Osteocyte (in vitro differentiated cells): ENCODE measurements around the gene C14orf132. TPM values are rescaled to one million over a fixed set of nuclear protein-coding genes. Genes with fewer than 3 reads are reported as not detected.
A peak's percentile ranks its signal among the peaks of the same experiment; 100 is the strongest.

ENCODE experiments used
- DNase-seq: peaks from one replicate; pipeline ENCODE4 v3.0.0; 2021; ENCODE audit warnings: mixed read lengths; ENCODE audit not compliant: unreplicated experiment; ENCODE audit errors: extremely low spot score
- H3K27ac Mint-ChIP-seq: one replicate; pipeline ENCODE4 v1.8.0; 2021; ENCODE audit warnings: mild to moderate bottlenecking, mixed read lengths; ENCODE audit not compliant: unreplicated experiment
- H3K27me3 Mint-ChIP-seq: one replicate; pipeline ENCODE4 v1.8.0; 2021; ENCODE audit warnings: mixed read lengths; ENCODE audit not compliant: unreplicated experiment
- H3K36me3 Mint-ChIP-seq: one replicate; pipeline ENCODE4 v1.8.0; 2021; ENCODE audit warnings: mixed read lengths; ENCODE audit not compliant: unreplicated experiment
- H3K4me1 Mint-ChIP-seq: one replicate; pipeline ENCODE4 v1.8.0; 2021; ENCODE audit warnings: mixed read lengths; ENCODE audit not compliant: unreplicated experiment
- H3K4me3 Mint-ChIP-seq: one replicate; pipeline ENCODE4 v1.8.0; 2021; ENCODE audit warnings: mild to moderate bottlenecking, moderate library complexity, mixed read lengths; ENCODE audit not compliant: unreplicated experiment
- H3K9me3 Mint-ChIP-seq: one replicate; pipeline ENCODE4 v1.8.0; 2021; ENCODE audit warnings: mixed read lengths; ENCODE audit not compliant: unreplicated experiment
- total RNA-seq: library from RNA; stranded (reverse); gene quantifications from 2 replicates; pipeline ENCODE4 v1.2.1, GENCODE V29; 2021
- TF ChIP-seq, protein P1 (sequence below): fragments of 200-600 bp; sonication (generic); IDR thresholded peaks from 2 replicates; pipeline ENCODE4 v1.5.0; 2021; ENCODE audit warnings: antibody characterized with exemption, mild to moderate bottlenecking, moderate library complexity

Gene C14orf132
- total RNA-seq, 1 donor from 2014 or later = 86.9 TPM

DNA sequence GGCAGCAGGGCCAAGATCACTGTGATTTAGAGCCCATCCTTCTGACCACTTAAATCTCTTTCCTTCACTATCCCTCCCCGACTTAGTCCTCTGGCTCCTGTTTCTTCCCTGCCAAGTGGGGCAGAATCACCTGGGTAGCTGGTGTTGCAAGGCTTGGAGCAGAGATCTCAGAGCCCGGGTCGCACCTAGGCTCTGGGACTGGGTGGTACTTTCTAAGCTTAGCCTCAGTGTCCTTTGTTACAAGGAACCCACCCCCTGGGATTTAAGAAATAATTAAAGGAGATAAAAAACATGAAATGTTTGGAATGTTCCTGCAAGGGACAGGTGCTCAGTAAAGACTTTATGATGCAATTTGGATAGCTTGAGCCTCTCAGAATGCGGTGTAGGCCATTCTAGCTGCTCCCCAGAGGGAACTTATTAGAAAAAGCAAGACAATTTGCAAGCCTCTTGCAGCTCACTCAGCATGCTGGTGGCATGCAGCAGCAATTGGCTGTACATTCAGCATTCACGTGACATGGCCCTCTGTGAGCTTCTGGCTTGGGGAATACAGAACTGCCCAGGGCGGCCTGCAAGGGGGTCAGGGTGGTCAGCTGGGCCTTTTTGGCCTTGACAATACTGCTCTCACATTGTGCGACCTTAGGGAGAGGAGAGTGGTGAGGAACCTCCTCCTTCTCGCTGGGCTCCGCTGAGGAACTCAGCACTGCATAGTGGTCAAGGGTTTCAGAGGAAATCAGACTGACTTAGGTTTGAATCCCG, 16.8 kb downstream of the C14orf132 start:
- Mint-ChIP-seq H3K27ac (no peak overlapping the region), H3K36me3 (peaks cover 14% of the 10 kb centered on the region), H3K4me1 (peaks cover 39% of the 10 kb centered on the region), H3K4me3 (no peak overlapping the region), H3K9me3 (no peaks in the 10 kb centered on the region), H3K27me3 (no peaks in the 10 kb centered on the region)
- TF ChIP-seq, protein P1, sequence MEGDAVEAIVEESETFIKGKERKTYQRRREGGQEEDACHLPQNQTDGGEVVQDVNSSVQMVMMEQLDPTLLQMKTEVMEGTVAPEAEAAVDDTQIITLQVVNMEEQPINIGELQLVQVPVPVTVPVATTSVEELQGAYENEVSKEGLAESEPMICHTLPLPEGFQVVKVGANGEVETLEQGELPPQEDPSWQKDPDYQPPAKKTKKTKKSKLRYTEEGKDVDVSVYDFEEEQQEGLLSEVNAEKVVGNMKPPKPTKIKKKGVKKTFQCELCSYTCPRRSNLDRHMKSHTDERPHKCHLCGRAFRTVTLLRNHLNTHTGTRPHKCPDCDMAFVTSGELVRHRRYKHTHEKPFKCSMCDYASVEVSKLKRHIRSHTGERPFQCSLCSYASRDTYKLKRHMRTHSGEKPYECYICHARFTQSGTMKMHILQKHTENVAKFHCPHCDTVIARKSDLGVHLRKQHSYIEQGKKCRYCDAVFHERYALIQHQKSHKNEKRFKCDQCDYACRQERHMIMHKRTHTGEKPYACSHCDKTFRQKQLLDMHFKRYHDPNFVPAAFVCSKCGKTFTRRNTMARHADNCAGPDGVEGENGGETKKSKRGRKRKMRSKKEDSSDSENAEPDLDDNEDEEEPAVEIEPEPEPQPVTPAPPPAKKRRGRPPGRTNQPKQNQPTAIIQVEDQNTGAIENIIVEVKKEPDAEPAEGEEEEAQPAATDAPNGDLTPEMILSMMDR = no peak
- peak; percentile 65 for DNase-seq

DNA sequence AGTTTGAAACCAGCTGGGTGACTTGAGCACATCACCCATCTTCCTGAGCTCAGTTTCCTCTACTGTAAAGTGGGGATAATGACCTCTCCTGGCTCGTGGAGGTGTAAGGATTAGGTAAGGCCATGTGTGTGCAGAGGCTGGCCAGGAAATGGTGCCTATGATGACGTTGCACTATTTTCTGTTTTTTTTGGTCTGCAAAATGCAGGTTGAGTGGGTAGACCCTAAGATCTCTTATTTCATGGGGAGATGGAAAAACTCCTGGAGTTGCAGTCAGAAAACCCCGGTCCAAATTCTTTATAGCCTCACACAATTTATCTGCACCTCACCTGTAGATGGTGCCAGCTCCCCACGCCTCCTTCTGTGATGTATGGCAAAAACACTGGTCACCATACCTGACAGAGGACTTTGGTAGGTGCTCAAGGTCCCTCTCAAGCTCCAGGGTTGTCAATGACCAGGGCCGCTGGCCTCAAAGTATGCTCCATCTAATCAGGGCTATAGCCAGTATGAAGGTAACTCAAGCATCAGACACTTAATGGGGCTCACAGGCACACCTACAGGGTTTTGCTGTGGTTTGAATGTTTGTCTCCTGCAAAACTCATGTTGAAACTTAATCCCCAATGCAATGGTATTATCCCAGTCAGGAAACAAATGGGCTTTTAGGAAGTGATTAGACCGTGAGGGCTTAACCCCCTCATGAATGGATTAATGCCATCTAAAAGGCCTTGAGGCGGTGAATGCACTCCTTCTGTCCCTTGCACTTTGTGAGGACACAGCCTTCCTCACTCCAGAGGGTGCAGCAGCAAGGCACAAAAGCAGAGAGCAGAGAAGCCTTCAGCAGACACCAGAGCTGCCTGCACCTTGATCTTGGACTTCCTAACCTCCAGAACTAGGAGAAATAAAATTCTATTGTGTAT, 17.6 kb downstream of the C14orf132 start:
- H3K27ac Mint-ChIP-seq = no peak overlapping the region

DNA sequence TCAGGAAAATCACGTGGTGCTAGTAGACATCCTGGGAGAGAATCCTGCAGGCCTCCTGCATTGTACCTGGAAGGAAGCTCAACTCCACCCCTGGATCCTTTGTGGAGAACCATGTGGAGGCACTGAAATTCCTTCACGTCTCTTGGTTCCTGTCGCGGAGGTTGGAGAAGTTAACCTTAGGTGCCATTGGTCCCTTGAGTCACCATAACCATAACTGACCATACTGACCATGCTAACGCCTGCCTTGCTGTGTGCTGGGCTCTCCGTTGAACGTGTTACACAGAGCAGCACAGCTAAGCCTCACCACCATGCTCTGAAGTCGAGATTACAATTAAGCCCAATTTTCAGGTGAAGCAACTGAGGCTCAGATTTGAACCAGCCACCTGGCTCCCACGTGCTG, 18.6 kb downstream of the C14orf132 start:
- H3K4me3 Mint-ChIP-seq = no peak overlapping the region
- TF ChIP-seq, protein P1 = no peak
- no peaks in the 10 kb centered on the region for H3K9me3 Mint-ChIP-seq
- H3K27me3 Mint-ChIP-seq = no peaks in the 10 kb centered on the region
- DNase-seq = peak; percentile 60
- H3K27ac Mint-ChIP-seq = no peak overlapping the region
- peaks cover 20% of the 10 kb centered on the region for H3K36me3 Mint-ChIP-seq
- H3K4me1 Mint-ChIP-seq = peaks cover 36% of the 10 kb centered on the region

More for the DNA sequence above, 17.6 kb downstream of the C14orf132 start:
- H3K36me3 Mint-ChIP-seq = peaks cover 14% of the 10 kb centered on the region
- TF ChIP-seq, protein P1 = peak; percentile 23
- H3K4me3 Mint-ChIP-seq = no peak overlapping the region
- H3K27me3 Mint-ChIP-seq = no peaks in the 10 kb centered on the region
- H3K4me1 Mint-ChIP-seq = peaks cover 38% of the 10 kb centered on the region
- peak; percentile 34 for DNase-seq
- H3K9me3 Mint-ChIP-seq = no peaks in the 10 kb centered on the region

DNA sequence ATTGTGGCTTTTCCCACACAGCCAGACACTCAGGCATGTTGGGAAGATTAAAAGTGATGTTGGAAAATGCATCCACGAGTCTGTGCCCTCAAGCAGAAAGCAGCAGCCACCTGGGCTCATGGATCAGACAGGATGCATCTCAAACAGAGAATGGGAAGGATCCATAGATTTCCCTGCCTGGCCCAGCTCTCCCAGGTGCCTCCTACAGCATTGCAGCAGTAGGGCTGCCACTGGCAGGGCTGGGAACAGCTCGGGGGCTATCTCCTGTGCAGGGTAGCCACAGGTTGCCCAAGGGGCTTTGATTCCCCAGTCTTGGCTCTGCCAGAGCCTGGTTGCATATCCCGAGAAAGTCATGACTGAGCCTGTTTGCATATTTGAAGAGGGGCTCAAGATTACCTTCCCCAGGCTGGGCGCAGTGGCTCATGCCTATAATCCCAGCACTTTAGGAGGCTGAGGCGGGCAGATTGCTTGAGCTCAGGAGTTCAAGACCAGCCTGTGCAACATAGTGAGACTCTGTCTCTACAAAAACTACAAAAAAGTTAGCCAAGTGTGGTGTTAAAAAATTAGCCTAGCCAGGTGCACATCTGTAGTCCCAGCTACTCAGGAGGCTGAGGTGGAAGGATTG, 19.5 kb downstream of the C14orf132 start:
- TF ChIP-seq, protein P1 = no peak
- H3K4me1 Mint-ChIP-seq = peaks cover 37% of the 10 kb centered on the region
- H3K9me3 Mint-ChIP-seq = no peaks in the 10 kb centered on the region
- no peak overlapping the region for H3K27ac Mint-ChIP-seq
- peaks cover 22% of the 10 kb centered on the region for H3K36me3 Mint-ChIP-seq
- H3K27me3 Mint-ChIP-seq = no peaks in the 10 kb centered on the region
- H3K4me3 Mint-ChIP-seq = no peak overlapping the region
- no peak for DNase-seq
